Stimulated activated memory B cell treated with anti-CD40 and anti-IgM and Interleukin-4, amounts not matched to agents 10 μg/mL and 1 μg/mL and 100 μg/mL, for 72 hours (primary cell): ENCODE results near the gene PACS2.
A peak's percentile ranks its signal among the peaks of the same experiment; 100 is the strongest.

Experiments used
- ATAC-seq: fragments of 150-1000 bp; cut with Tn5 transposase; 2 replicates; pipeline ENCODE4 v1.10.0; 2021
- H3K27ac Mint-ChIP-seq: one replicate; pipeline ENCODE4 v1.8.0; 2022; ENCODE audit warnings: mild to moderate bottlenecking, mixed read lengths
- H3K27me3 Mint-ChIP-seq: one replicate; pipeline ENCODE4 v1.8.0; 2022; ENCODE audit warnings: mixed read lengths
- H3K36me3 Mint-ChIP-seq: one replicate; pipeline ENCODE4 v1.8.0; 2022; ENCODE audit warnings: mixed read lengths
- H3K4me1 Mint-ChIP-seq: one replicate; pipeline ENCODE4 v1.8.0; 2022; ENCODE audit warnings: mixed read lengths
- H3K4me3 Mint-ChIP-seq: one replicate; pipeline ENCODE4 v1.8.0; 2022; ENCODE audit warnings: mild to moderate bottlenecking, moderate library complexity, mixed read lengths
- H3K9me3 Mint-ChIP-seq: one replicate; pipeline ENCODE4 v1.8.0; 2022; ENCODE audit warnings: mixed read lengths

The PACS2 gene

GRCh38 chr14:105368910-105369652 lies 54.5 kb downstream of the PACS2 start:
- H3K4me3 Mint-ChIP-seq, result no peak overlapping the region
- H3K9me3 Mint-ChIP-seq, result no peaks in the 10 kb centered on the region
- H3K27me3 Mint-ChIP-seq, result no peaks in the 10 kb centered on the region
- ATAC-seq, result no peak
- H3K4me1 Mint-ChIP-seq, result peaks cover 7% of the 10 kb centered on the region
- H3K36me3 Mint-ChIP-seq, result peaks cover 23% of the 10 kb centered on the region
- no peak overlapping the region for H3K27ac Mint-ChIP-seq

- no peak for ATAC-seq
- H3K4me1 Mint-ChIP-seq, result peaks cover 6% of the 10 kb centered on the region
- peaks cover 23% of the 10 kb centered on the region for H3K36me3 Mint-ChIP-seq
- H3K27ac Mint-ChIP-seq, result no peak overlapping the region
- H3K9me3 Mint-ChIP-seq, result no peaks in the 10 kb centered on the region
- no peaks in the 10 kb centered on the region for H3K27me3 Mint-ChIP-seq
- no peak overlapping the region for H3K4me3 Mint-ChIP-seq
These were observed 55.1 kb downstream of the PACS2 start for GRCh38 chr14:105369653-105370040.

- no peak overlapping the region for H3K4me3 Mint-ChIP-seq
- ATAC-seq, result no peak
- no peak overlapping the region for H3K27ac Mint-ChIP-seq
- H3K36me3 Mint-ChIP-seq, result peaks cover 25% of the 10 kb centered on the region
- no peaks in the 10 kb centered on the region for H3K9me3 Mint-ChIP-seq
- H3K27me3 Mint-ChIP-seq, result no peaks in the 10 kb centered on the region
- peaks cover 17% of the 10 kb centered on the region for H3K4me1 Mint-ChIP-seq
These were observed 59.8 kb downstream of the PACS2 start for GRCh38 chr14:105374389-105374788.

- Mint-ChIP-seq H3K4me3 (no peak overlapping the region), H3K36me3 (peaks cover 19% of the 10 kb centered on the region), H3K27ac (no peak overlapping the region), H3K9me3 (no peaks in the 10 kb centered on the region), H3K27me3 (no peaks in the 10 kb centered on the region), H3K4me1 (peaks cover 16% of the 10 kb centered on the region)
- peak; percentile 63 for ATAC-seq
These were observed 61.1 kb downstream of the PACS2 start for GRCh38 chr14:105375635-105376057.

- ATAC-seq, result no peak
- no peak overlapping the region for H3K27ac Mint-ChIP-seq
- peaks cover 13% of the 10 kb centered on the region for H3K36me3 Mint-ChIP-seq
- no peaks in the 10 kb centered on the region for H3K27me3 Mint-ChIP-seq
- no peaks in the 10 kb centered on the region for H3K9me3 Mint-ChIP-seq
- no peak overlapping the region for H3K4me3 Mint-ChIP-seq
- H3K4me1 Mint-ChIP-seq, result peaks cover 10% of the 10 kb centered on the region
These were observed 62.2 kb downstream of the PACS2 start for GRCh38 chr14:105376521-105377440.

GRCh38 chr14:105377555-105378182 lies 63.1 kb downstream of the PACS2 start:
- ATAC-seq, result no peak

GRCh38 chr14:105378199-105378598 lies 63.7 kb downstream of the PACS2 start:
- no peak overlapping the region for H3K27ac Mint-ChIP-seq

More at GRCh38 chr14:105377555-105378182, 63.1 kb downstream of the PACS2 start:
- Mint-ChIP-seq H3K9me3 (no peaks in the 10 kb centered on the region), H3K4me1 (peaks cover 10% of the 10 kb centered on the region), H3K4me3 (no peak overlapping the region), H3K27me3 (no peaks in the 10 kb centered on the region), H3K36me3 (peaks cover 16% of the 10 kb centered on the region), H3K27ac (no peak overlapping the region)

GRCh38 chr14:105378873-105379685 lies 64.5 kb downstream of the PACS2 start:
- ATAC-seq, result no peak
- Mint-ChIP-seq H3K9me3 (no peaks in the 10 kb centered on the region), H3K4me3 (no peak overlapping the region), H3K27me3 (no peaks in the 10 kb centered on the region), H3K4me1 (peaks cover 10% of the 10 kb centered on the region), H3K27ac (no peak overlapping the region), H3K36me3 (peaks cover 24% of the 10 kb centered on the region)

More at GRCh38 chr14:105378199-105378598, 63.7 kb downstream of the PACS2 start:
- no peaks in the 10 kb centered on the region for H3K27me3 Mint-ChIP-seq
- ATAC-seq, result no peak
- H3K4me1 Mint-ChIP-seq, result peaks cover 10% of the 10 kb centered on the region
- no peak overlapping the region for H3K4me3 Mint-ChIP-seq
- peaks cover 18% of the 10 kb centered on the region for H3K36me3 Mint-ChIP-seq
- no peaks in the 10 kb centered on the region for H3K9me3 Mint-ChIP-seq

GRCh38 chr14:105379946-105380345 lies 65.4 kb downstream of the PACS2 start:
- peaks cover 10% of the 10 kb centered on the region for H3K4me1 Mint-ChIP-seq
- ATAC-seq, result no peak
- H3K36me3 Mint-ChIP-seq, result peaks cover 24% of the 10 kb centered on the region
- no peaks in the 10 kb centered on the region for H3K27me3 Mint-ChIP-seq
- H3K9me3 Mint-ChIP-seq, result no peaks in the 10 kb centered on the region
- no peak overlapping the region for H3K4me3 Mint-ChIP-seq
- H3K27ac Mint-ChIP-seq, result no peak overlapping the region

- peaks cover 6% of the 10 kb centered on the region for H3K4me1 Mint-ChIP-seq
- H3K4me3 Mint-ChIP-seq, result no peak overlapping the region
- no peak overlapping the region for H3K27ac Mint-ChIP-seq
- ATAC-seq, result no peak
- peaks cover 20% of the 10 kb centered on the region for H3K36me3 Mint-ChIP-seq
- no peaks in the 10 kb centered on the region for H3K9me3 Mint-ChIP-seq
- H3K27me3 Mint-ChIP-seq, result no peaks in the 10 kb centered on the region
These were observed 66.2 kb downstream of the PACS2 start for GRCh38 chr14:105380756-105381155.

- Mint-ChIP-seq H3K27me3 (no peaks in the 10 kb centered on the region), H3K36me3 (peaks cover 17% of the 10 kb centered on the region), H3K4me3 (no peak overlapping the region), H3K9me3 (no peaks in the 10 kb centered on the region), H3K27ac (no peak overlapping the region), H3K4me1 (no peaks in the 10 kb centered on the region)
- no peak for ATAC-seq
These were observed 67.1 kb downstream of the PACS2 start for GRCh38 chr14:105381446-105382342.

- Mint-ChIP-seq H3K27me3 (no peaks in the 10 kb centered on the region), H3K4me1 (no peaks in the 10 kb centered on the region), H3K4me3 (no peak overlapping the region), H3K9me3 (no peaks in the 10 kb centered on the region), H3K36me3 (peaks cover 17% of the 10 kb centered on the region), H3K27ac (no peak overlapping the region)
- ATAC-seq, result no peak
These were observed 68.0 kb downstream of the PACS2 start for GRCh38 chr14:105382343-105383082.

- no peak overlapping the region for H3K27ac Mint-ChIP-seq
- H3K27me3 Mint-ChIP-seq, result no peaks in the 10 kb centered on the region
- no peak for ATAC-seq
- no peaks in the 10 kb centered on the region for H3K9me3 Mint-ChIP-seq
- H3K4me1 Mint-ChIP-seq, result no peaks in the 10 kb centered on the region
- H3K4me3 Mint-ChIP-seq, result no peak overlapping the region
- peaks cover 17% of the 10 kb centered on the region for H3K36me3 Mint-ChIP-seq
These were observed 68.7 kb downstream of the PACS2 start for GRCh38 chr14:105383083-105383730.
